GM10248 (cell line): ENCODE results near the gene SBK2.

ENCODE experiments used
- CTCF ChIA-PET: fragments of 300-600 bp; sonication (Branson Sonifier 250); formaldehyde crosslinking; extraction: SDS; loops from one replicate; lab custom pipeline; 2021; ENCODE audit warnings: antibody characterized with exemption; lab: Yijun Ruan, JAX
- POLR2A ChIA-PET: fragments of 350-650 bp; sonication (Branson Sonifier 250); formaldehyde crosslinking; extraction: SDS; loops from one replicate; lab custom pipeline; 2020; ENCODE audit warnings: antibody characterized with exemption; lab: Yijun Ruan, JAX
- DNase-seq: peaks from one replicate; pipeline ENCODE4 v3.0.0; 2012; ENCODE audit errors: extremely low spot score
- CTCF ChIP-seq: IDR thresholded peaks from 2 replicates; pipeline ENCODE4 v1.5.1; 2012; ENCODE audit warnings: mild to moderate bottlenecking, low read depth; ENCODE audit errors: extremely low read depth, missing control alignments, control extremely low read depth

Gene SBK2

DNA sequence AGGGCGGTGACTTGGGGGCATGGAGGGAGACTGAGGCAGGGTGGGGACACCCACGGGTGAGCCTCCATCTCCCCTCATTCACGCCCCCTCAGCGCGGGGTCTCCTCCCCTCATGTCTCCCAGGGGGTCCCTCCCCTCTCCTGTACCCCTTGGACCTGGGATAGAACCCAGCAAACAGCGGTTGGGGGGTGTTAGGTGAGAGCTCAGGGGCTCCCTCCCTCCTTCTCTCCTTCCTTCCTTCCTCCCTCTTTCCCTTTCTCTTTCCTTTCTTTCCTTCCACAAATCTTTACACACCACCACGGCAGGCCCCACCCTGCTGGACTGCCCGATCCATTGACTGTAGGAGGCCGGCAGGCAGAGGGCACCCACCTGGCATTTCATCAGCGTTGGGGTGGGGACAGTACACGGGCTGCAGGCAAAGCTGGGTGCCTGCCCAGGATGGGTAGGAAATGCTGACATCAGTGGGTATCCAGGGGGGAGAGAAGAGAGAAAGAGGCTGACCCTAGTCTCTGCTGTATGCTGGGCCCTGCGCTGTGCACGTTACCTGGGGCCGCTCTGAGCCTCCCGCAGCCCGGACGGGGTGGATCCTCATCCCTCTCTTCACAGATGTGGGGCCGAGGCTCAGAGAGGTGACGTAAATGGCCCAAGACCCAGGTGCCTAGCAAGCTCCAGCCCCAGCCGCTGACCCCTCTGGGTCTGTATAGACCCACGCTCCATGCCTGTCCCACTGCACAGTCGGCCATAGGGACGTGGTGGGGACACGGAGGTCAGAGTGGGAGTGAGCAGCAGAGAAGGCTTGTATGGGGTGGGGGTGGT lies 45.2 kb downstream of the SBK2 start:
- POLR2A ChIA-PET: no interaction called here
- DNase-seq: no peak
- CTCF ChIA-PET: interaction anchor here (8.2 kb wide), 1 partner anchor 13 kb away, joined by 43 read pairs; no protein-coding TSS in a partner anchor
- no peak for TF ChIP-seq CTCF

GRCh38 chr19:55490478-55491432 lies 46.2 kb downstream of the SBK2 start:
- TF ChIP-seq CTCF: no peak
- no peak for DNase-seq
- ChIA-PET POLR2A (no interaction called here), CTCF (interaction anchor here (8.2 kb wide), 1 partner anchor 14 kb away, joined by 43 read pairs; no protein-coding TSS in a partner anchor)

DNA sequence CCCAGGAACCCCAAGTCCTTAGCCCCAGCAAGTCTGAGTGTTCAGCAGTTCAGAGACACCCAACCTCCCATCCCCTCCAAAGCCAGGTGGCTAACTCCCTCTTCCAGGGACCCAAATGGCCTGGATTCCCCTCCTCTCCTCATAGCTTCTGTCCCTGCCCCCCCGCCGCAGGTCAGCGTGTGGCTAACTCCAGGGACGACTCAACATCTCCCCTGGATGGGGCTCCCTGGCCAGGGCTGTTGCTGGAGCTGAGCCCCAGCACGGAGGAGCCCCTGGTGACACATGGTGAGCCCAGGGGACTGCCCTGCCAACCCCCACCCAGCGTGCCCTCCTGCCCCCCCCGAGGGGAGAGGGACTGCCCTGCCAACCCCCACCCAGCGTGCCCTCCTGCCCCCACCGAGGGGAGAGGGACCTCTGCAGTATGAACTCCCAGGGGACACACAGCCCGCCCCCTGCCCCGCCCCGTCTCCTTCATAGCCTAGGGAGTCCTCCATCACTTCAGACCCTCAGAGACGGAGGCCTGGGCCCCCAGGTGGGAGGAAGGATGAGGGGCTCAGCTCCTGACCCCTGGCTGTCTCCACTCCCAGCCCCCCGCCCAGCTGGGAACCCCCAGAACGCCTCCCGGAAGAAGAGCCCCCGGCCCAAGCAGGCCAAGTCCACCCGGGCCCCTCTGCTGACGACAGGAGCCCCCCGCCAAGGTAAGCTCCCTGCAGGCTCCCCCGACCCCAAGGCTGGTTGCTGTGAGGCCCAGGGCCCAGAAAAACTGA lies 47.0 kb downstream of the SBK2 start:
- no peak for DNase-seq
- TF ChIP-seq CTCF: no peak
- CTCF ChIA-PET: interaction anchor here (8.2 kb wide), 1 partner anchor 15 kb away, joined by 43 read pairs; no protein-coding TSS in a partner anchor
- POLR2A ChIA-PET: interaction anchor here (0.6 to 0.8 kb wide), 2 partner anchors 109 to 374 kb away, joined by 3 to 4 read pairs; partner anchors contain the start of gene FIZ1

DNA sequence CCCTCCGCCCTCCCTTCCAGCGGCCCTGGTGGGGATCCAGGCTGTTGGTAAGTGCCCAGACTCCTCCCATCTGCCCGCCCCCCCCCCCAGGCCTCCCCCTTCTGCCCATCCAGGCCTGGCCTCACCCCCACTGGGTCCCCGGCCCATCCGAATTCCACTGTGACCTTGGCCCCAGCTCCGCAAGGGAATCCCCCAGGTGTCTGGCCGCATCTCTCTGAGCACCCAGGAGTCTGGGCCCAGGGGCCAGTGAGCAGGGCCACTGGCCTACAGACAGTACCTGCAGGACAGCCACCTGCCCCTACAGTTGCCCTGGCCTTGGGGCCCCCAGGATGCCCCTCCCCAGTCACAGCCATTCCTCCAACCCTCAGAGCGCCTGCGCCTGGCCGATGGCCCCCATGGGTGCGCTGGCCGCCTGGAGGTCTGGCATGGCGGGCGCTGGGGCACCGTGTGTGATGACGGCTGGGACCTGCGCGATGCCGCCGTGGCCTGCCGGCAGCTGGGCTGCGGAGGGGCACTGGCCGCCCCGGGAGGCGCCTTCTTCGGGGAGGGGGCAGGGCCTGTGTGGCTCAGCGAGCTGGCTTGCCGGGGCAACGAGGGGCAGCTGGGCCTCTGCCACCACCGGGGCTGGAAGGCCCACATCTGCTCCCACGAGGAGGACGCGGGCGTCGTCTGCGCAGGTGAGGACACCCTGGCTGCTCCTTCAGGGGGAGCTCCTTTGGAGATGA lies 47.8 kb downstream of the SBK2 start:
- TF ChIP-seq CTCF: no peak
- POLR2A ChIA-PET: interaction anchor here (0.6 to 0.8 kb wide), 2 partner anchors 110 to 373 kb away, joined by 3 to 4 read pairs; partner anchors contain the start of gene FIZ1

DNA sequence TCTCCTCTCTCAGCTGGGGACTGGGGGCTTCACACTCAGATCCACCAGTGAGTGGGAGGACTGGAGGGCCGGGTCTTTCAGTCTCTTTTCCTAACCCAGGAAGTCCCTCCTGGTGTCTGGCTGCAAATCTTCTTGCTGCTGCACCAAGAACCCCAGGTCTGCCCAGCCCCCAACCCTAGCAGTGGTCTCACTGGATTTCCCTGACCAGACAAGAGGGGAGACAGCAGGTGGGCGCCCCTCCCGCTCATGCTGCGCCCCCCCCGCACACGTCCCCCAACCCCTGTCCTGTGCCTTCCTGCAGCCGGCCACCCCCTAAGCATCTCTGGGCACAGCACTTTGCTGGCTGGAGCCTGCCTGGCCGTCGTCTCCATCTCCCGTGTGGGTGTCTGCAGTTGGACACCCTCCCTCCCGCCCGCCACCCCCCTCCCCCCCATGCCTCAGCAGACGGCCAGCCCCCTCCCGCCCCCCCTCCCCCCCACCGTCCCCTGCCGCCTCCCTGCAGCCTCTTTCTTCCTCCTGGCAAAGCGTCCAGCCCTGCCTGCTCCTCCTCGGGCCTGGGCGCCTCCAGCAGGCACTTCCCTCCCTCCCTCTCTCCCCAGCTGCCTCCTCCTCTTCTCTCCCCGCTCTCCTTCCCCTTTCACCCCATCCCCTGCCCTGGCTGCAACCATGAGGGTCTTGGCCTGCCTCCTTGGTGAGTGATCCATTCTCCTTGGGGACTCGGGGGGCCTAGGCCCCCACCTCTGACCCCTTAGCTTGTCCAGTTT lies 48.8 kb downstream of the SBK2 start, which contains the start of gene SSC5D:
Gene SSC5D, plus strand, starts transcription at position 513 of the 764 bp plus-strand sequence. Its CDS starts 154 bp downstream, at position 667.
- ChIA-PET CTCF (interaction anchor here (5.3 to 8.2 kb wide), 3 partner anchors 16 to 20 kb away, joined by 37 to 44 read pairs (median 43); no protein-coding TSS in a partner anchor), POLR2A (no interaction called here)
- DNase-seq: no peak
- no peak for TF ChIP-seq CTCF

More for the DNA sequence above, 47.8 kb downstream of the SBK2 start:
- no peak for DNase-seq
- CTCF ChIA-PET: interaction anchor here (6.3 to 8.2 kb wide), 2 partner anchors 15 to 21 kb away, joined by 37 to 43 read pairs; no protein-coding TSS in a partner anchor
